Adrenal gland (tissue), 12 donors: ENCODE measurements around the gene DEDD2. TPM values are rescaled to one million over a fixed set of nuclear protein-coding genes. Genes with fewer than 3 reads are reported as not detected.

Source experiments
- DNase-seq, 7 donors: peaks; one replicate each; pipeline ENCODE4 v3.0.0-alpha.2; 2019 to 2020
- H3K27ac ChIP-seq, 5 donors: fragments of 200-600 bp; sonication (generic) in 4 of 5; 1 replicate in 3 of 5; 2 replicates in 2 of 5; pipeline versions ENCODE4 v1.5.1 to v1.8.0; 2016 to 2020; ENCODE audit warnings: mild to moderate bottlenecking in 1 of 5
- H3K27me3 ChIP-seq: fragments of 200-600 bp; 2 replicates; pipeline ENCODE4 v1.8.0; 2021
- H3K36me3 ChIP-seq, 2 donors: fragments of 200-600 bp; replicated peaks in 1 of 2; 1 replicate in 1 of 2; 2 replicates in 1 of 2; pipeline versions ENCODE4 v1.5.1 to v1.8.0; 2018 to 2022
- H3K4me1 ChIP-seq, 2 donors: fragments of 200-600 bp; replicated peaks in 1 of 2; 1 replicate in 1 of 2; 2 replicates in 1 of 2; pipeline versions ENCODE4 v1.5.1 to v1.8.0; 2018 to 2021
- H3K4me3 ChIP-seq, 4 donors: fragments of 200-600 bp; sonication (generic) in 3 of 4; one replicate each; pipeline ENCODE4 v1.5.1; 2016 to 2018
- H3K9me3 ChIP-seq, 3 donors: fragments of 200-600 bp; sonication (generic) in 1 of 3; replicated peaks in 1 of 3; 1 replicate in 2 of 3; 2 replicates in 1 of 3; pipeline versions ENCODE4 v1.5.1 to v1.8.0; 2016 to 2021
- POLR2A ChIP-seq, 2 donors: fragments of 450-650 bp; IDR thresholded peaks; one replicate each; pipeline ENCODE4 v1.6.1; 2017; ENCODE audit warnings: antibody characterized with exemption in 2 of 2, mild to moderate bottlenecking in 2 of 2, moderate library complexity in 1 of 2
- WGBS, 4 donors: extraction: QIAGEN DNeasy Blood & Tissue Kit in 2 of 4; methylation state at CpG; one replicate each; pipeline versions ENCODE4 v1.1.5 to v1.1.7; 2013 to 2017; 5-methylcytosine and 5-hydroxymethylcytosine counted together
- intact Hi-C, 2 donors: fragments of 100-400 bp; cut with DNase I; formaldehyde crosslinking; loops; one replicate each; pipeline versions ENCODE4 v1.14.1 to v1.15.0; 2022 to 2023
- polyA plus RNA-seq, 3 donors: library from polyadenylated mRNA; stranded (reverse); fragments of 200-250 nt in 2 of 3; fragments of 350-450 nt in 1 of 3; fragmentation: Illumina TruSeq in 1 of 3; extraction: RNeasy Lipid Tissue Mini Kit (QIAGEN cat#74804) in 1 of 3; gene quantifications; one replicate each; pipeline ENCODE4 v1.2.3, GENCODE V29; 2013 to 2014
- total RNA-seq, 9 donors: library from RNA; depleted of rRNA in 4 of 9; stranded (reverse); fragments of >200 nt in 4 of 9; fragments of 120-200 nt in 1 of 9; fragmentation: NEBNext Ultra II Directional in 1 of 9; extraction: Animal tissue kit (Norgen Biotek cat#: 25700) in 1 of 9; gene quantifications; one replicate each; pipeline versions ENCODE4 v1.1.0 to v1.2.4, GENCODE V29; 2013 to 2023
- TF ChIP-seq, protein P1 (sequence below), 6 experiments: fragments of 450-650 bp in 4 of 6; fragments of 200-600 bp in 2 of 6; sonication (generic) in 1 of 6; IDR thresholded peaks; 1 replicate in 5 of 6; 2 replicates in 1 of 6; pipeline versions ENCODE4 v1.5.1 to v1.8.0; 2016 to 2021; ENCODE audit warnings: antibody characterized with exemption in 6 of 6, mild to moderate bottlenecking in 2 of 6, moderate library complexity in 1 of 6
- donor health status: healthy with polysubstance abuse.
- donor health status: Bipolar disorder and iron deficiency.
- donor health status: DM: yes; HTN: yes; CAD: no.
- donor health status: DM: no; HTN: no; CAD: no.
- donor health status: DM: no; HTN: no; CAD: no.
- donor health status: DM: yes; HTN: yes; CAD: no.

Gene DEDD2
- total and polyA plus RNA-seq, 12 donors, result 26.0 to 54.8 (median 31.5) TPM

DNA sequence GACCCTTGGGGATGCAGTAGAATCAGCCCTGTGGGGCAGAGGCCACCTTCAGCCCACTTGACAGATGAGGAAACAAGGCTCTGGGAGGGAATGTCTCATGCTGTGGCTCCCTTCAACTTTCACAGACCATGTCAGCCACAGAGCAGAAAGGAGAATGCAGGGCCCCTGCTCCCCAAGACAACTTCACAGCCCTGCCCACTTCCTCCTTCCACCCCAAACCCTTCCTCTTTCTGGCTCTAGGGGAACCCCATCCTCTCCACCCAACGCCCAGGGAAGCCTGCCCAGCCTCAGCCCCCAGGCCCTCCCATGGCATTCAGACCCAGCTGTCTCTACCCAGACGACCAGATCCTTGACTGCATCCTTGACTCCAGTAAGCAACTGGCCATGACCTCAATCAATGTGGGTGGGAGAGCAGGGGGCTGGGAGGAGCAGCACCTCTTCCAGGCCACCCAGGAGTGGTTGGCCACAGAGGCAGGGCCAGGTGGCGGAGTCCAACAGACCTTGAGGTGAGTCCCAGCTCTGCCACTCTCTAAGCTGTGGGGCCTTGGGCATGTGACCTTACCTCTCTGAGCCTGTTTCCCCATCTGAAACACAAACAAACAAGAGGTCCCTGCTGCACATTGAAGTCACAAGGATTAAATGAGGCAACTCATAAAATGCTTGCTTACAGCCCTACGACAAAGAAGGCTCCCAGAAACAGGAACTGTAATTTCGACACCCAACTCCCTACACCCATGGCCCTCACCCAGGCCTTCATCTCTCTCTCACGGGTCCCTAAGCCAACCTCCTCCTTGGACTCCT is 15.8 kb downstream of the DEDD2 start:
- H3K4me3 ChIP-seq, result no peak overlapping the region
- TF ChIP-seq, protein P1, sequence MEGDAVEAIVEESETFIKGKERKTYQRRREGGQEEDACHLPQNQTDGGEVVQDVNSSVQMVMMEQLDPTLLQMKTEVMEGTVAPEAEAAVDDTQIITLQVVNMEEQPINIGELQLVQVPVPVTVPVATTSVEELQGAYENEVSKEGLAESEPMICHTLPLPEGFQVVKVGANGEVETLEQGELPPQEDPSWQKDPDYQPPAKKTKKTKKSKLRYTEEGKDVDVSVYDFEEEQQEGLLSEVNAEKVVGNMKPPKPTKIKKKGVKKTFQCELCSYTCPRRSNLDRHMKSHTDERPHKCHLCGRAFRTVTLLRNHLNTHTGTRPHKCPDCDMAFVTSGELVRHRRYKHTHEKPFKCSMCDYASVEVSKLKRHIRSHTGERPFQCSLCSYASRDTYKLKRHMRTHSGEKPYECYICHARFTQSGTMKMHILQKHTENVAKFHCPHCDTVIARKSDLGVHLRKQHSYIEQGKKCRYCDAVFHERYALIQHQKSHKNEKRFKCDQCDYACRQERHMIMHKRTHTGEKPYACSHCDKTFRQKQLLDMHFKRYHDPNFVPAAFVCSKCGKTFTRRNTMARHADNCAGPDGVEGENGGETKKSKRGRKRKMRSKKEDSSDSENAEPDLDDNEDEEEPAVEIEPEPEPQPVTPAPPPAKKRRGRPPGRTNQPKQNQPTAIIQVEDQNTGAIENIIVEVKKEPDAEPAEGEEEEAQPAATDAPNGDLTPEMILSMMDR (IDR thresholded peaks at IDR 0.05), result no peak
- TF ChIP-seq POLR2A (IDR thresholded peaks at IDR 0.05), result no peak
- 48 to 55% (median 51%) methylated on average over 5 to 6 of the region's 6 CpGs for WGBS, 4 donors
- H3K27me3 ChIP-seq, result no peaks in the 10 kb centered on the region
- intact Hi-C loops, result no loop called here
- peaks cover 0 to 47% of the 10 kb centered on the region in 2 donors for H3K4me1 ChIP-seq
- no peaks in the 10 kb centered on the region for H3K9me3 ChIP-seq
- DNase-seq, result peak in 4 of 7 donors; percentile 30 to 61 (median 47)
- peak overlapping the region in 3 of 5 donors; percentile 44 to 88 (median 75) for H3K27ac ChIP-seq
- H3K36me3 ChIP-seq, result peaks cover 0 to 71% of the 10 kb centered on the region in 2 donors

DNA sequence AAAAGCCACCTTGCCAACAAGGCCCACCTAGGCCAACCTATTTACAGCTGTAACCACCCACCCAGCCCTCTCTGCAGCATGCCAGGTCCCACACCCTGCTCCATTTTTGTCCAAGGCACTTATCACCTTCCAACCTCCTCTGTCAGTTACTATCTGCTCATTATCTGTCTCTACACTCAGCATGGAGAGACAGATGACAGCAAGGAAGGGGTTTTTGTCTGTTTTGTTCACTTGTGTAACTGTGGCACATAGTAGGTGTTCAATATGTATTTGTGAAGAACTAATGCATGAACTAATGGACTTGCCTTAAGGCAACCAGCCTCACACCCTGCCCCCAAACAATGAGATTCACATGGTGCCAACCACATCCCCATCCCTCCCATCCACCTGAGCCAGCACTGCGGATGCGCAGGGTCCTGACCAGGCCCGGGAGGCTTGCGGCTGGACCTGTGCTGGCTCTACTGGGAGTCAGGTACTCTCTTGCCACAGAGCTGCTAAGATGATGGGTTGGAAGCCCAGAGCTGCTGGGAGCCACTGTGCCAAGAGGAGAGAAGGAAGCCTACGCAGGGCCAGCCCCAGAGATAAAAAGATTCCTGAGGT is 17.3 kb downstream of the DEDD2 start:
- H3K9me3 ChIP-seq, result no peaks in the 10 kb centered on the region
- H3K4me3 ChIP-seq, result no peak overlapping the region
- WGBS, 4 donors, result 82 to 100% (median 89%) methylated on average over 1 to 5 of the region's 5 CpGs
- intact Hi-C loops, result no loop called here
- H3K36me3 ChIP-seq, result peaks cover 0 to 57% of the 10 kb centered on the region in 2 donors
- no peak overlapping the region for H3K27ac ChIP-seq
- DNase-seq, result peak in 1 of 7 donors; percentile 11
- peaks cover 0 to 47% of the 10 kb centered on the region in 2 donors for H3K4me1 ChIP-seq
- H3K27me3 ChIP-seq, result no peaks in the 10 kb centered on the region
- TF ChIP-seq POLR2A (IDR thresholded peaks at IDR 0.05), result no peak
- TF ChIP-seq, protein P1 (IDR thresholded peaks at IDR 0.05), result no peak

DNA sequence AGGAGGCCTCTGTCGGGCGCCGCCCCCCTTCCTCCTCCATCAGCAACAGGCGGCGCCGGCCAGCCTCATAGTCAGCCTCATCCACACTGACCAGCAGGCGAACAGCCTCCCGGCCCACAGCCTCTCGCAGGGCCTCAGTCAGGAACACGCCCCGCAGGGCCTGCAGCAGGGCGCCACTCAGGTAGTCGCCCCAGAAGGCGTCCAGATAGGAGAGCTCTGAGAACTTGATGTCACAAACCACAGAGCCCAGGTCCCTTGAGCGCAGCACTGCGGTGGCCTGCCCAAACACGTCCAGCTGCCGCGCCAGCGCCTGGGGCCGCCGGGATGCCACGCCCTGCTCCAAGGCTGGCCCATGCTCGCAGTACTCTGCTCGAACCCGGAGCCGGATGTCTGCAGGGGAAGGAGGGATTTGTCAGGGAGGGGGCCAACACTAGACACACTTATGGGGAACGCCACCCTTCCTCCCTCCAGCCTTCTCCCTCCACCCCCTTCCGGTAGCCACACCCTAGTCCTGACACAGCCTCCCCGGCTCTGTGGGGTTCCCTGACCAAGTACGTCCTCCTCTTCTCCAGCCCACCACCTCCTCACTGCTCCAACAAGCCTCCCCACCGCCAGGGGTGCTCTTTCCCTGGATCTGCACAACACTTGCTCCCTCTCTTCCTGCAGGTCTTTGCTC is 17.9 kb downstream of the DEDD2 start:
- 73 to 78% (median 77%) methylated on average over 5 to 32 of the region's 32 CpGs for WGBS, 4 donors
- Histone ChIP-seq H3K27me3 (no peaks in the 10 kb centered on the region), H3K9me3 (no peaks in the 10 kb centered on the region), H3K4me1 (peaks cover 0 to 47% of the 10 kb centered on the region in 2 donors), H3K36me3 (peaks cover 0 to 51% of the 10 kb centered on the region in 2 donors), H3K27ac (peak overlapping the region in 1 of 5 donors; percentile 16), H3K4me3 (no peak overlapping the region)
- intact Hi-C loops, result no loop called here
- no peak for TF ChIP-seq POLR2A (IDR thresholded peaks at IDR 0.05)
- TF ChIP-seq, protein P1 (IDR thresholded peaks at IDR 0.05), result no peak
- peak in 3 of 7 donors; percentile 30 to 59 (median 51) for DNase-seq
